Measurements from ENCODE around the gene SCAMP1.

SCAMP1 gene

DNA sequence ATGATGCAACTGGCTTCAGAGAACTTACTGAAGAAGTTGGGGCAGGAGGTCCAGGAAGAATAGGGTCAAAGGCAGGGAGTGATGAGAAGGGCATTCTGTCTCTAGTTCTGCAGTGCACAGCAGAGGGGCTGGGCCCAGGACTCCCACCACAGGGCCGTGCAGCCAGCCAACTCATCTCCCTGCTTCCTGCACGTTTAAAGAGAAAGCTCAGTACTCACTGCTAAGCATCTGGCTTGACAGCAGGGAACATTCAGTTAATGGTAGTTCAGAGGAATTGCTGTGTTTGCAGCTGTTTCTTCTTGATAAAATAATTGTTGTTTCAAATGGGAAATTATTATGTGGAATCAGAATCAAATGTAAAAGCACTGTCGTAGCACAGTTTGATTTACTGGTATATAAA lies 25.6 kb upstream of the SCAMP1 start:
- ChIA-PET CTCF (interaction anchor here (0.6 to 1.0 kb wide), 2 partner anchors 13 to 20 kb away, joined by 6 read pairs; no protein-coding TSS in a partner anchor), POLR2A (interaction anchor here (0.7 kb wide), 1 partner anchor 25 kb away, joined by 3 read pairs; no protein-coding TSS in a partner anchor)
- Histone ChIP-seq H3K9me3 (ENCODE audit: control insufficient read depth, insufficient read depth, low read depth, low read length) (no peaks in the 10 kb centered on the region), H3K36me3 (ENCODE audit: control insufficient read depth in 2 of 2, insufficient read depth in 1 of 2, low read length in 2 of 2) (no peaks in the 10 kb centered on the region), H3K27ac (ENCODE audit: extremely low read depth, low read depth, low read length) (no peak overlapping the region), H3K4me3 (ENCODE audit: low read depth, low read length) (no peak overlapping the region), H3K4me1 (ENCODE audit: control insufficient read depth, insufficient read depth, low read length) (no peaks in the 10 kb centered on the region)
- no peak for TF ChIP-seq EGR2 (tag by site-specific recombination; IDR thresholded peaks at IDR 0.05; ENCODE audit: low read depth)

DNA sequence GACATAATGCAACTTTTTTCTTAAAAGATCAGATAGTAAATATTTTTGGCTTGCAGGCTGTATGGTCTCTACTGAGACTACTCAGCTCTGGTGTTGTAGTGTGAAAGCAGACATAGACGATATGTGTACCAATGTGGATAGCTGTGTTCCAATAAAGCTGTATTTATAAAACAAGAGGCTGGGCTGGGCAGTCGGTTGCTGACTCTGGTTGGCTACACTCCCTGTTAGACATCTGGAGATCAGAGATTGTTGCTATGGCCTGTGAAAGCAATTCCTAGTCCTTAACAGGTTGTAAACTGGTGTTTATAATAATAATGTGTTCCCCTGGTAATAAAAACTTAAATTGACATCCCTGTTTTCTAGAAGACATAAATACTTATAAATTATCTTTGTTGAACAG lies 24.4 kb upstream of the SCAMP1 start:
- H3K4me3 ChIP-seq (ENCODE audit: low read depth, low read length): no peak overlapping the region
- ChIA-PET POLR2A (no interaction called here), CTCF (interaction anchor here (0.6 to 0.8 kb wide), 2 partner anchors 489 to 567 kb away, joined by 3 read pairs; no protein-coding TSS in a partner anchor)
- no peak overlapping the region for H3K27ac ChIP-seq (ENCODE audit: extremely low read depth, low read depth, low read length)
- TF ChIP-seq, protein P1, sequence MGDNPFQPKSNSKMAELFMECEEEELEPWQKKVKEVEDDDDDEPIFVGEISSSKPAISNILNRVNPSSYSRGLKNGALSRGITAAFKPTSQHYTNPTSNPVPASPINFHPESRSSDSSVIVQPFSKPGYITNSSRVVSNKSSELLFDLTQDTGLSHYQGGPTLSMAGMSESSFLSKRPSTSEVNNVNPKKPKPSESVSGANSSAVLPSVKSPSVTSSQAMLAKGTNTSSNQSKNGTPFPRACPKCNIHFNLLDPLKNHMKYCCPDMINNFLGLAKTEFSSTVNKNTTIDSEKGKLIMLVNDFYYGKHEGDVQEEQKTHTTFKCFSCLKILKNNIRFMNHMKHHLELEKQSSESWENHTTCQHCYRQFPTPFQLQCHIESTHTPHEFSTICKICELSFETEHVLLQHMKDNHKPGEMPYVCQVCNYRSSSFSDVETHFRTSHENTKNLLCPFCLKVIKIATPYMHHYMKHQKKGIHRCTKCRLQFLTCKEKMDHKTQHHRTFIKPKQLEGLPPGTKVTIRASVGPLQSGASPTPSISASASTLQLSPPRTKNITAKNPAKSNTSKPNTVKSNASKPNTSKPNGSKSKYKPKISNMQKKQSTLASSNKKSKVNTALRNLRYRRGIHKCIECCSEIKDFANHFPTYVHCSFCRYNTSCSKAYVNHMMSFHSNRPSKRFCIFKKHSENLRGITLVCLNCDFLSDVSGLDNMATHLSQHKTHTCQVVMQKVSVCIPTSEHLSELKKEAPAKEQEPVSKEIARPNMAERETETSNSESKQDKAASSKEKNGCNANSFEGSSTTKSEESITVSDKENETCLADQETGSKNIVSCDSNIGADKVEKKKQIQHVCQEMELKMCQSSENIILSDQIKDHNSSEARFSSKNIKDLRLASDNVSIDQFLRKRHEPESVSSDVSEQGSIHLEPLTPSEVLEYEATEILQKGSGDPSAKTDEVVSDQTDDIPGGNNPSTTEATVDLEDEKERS (tag by site-specific recombination; IDR thresholded peaks at IDR 0.05): no peak
- TF ChIP-seq ZNF426 (tag by site-specific recombination; IDR thresholded peaks at IDR 0.05): no peak
- H3K4me1 ChIP-seq (ENCODE audit: control insufficient read depth, insufficient read depth, low read length): no peaks in the 10 kb centered on the region
- H3K36me3 ChIP-seq (ENCODE audit: control insufficient read depth in 2 of 2, insufficient read depth in 1 of 2, low read length in 2 of 2): no peaks in the 10 kb centered on the region
- H3K9me3 ChIP-seq (ENCODE audit: control insufficient read depth, insufficient read depth, low read depth, low read length): no peaks in the 10 kb centered on the region

DNA sequence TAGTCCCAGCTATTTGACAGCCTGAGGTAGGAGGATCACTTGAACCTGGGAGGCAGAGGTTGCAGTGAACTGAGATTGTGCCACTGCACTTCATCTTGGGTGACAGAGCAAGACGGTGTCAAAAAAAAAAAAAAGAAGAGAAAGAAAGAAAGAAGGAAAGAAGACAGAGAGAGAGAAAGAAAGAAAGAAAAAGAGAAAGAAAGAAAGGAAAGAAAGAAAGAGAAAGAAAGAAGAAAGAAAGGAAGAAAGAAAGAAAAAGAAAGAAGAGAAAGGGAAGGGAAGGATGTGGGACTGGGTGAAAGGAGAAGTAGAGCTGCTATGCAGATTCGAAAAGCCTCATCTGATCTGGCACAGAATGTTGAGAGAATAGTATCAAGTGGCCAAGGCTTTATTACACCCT lies 23.7 kb upstream of the SCAMP1 start:
- H3K4me1 ChIP-seq (ENCODE audit: control insufficient read depth, insufficient read depth, low read length): no peaks in the 10 kb centered on the region
- TF ChIP-seq PRDM1 (tag by site-specific recombination; IDR thresholded peaks at IDR 0.05) (peak; percentile 76), ZFP3 (tag by site-specific recombination; IDR thresholded peaks at IDR 0.05; ENCODE audit: low read depth) (no peak), ZNF114 (tag by site-specific recombination; IDR thresholded peaks at IDR 0.05) (no peak), SCRT2 (tag by site-specific recombination; IDR thresholded peaks at IDR 0.05) (no peak), ZNF223 (tag by site-specific recombination; IDR thresholded peaks at IDR 0.05) (no peak), SCRT1 (tag by site-specific recombination; IDR thresholded peaks at IDR 0.05; ENCODE audit: borderline replicate concordance) (no peak), ZNF391 (tag by site-specific recombination; IDR thresholded peaks at IDR 0.05; ENCODE audit: borderline replicate concordance, low read depth) (no peak), ZEB2 (tag by site-specific recombination; IDR thresholded peaks at IDR 0.05) (no peak), ZNF366 (tag by site-specific recombination; conservative IDR thresholded peaks at IDR 0.05) (peak; percentile 48; the same call in 1 of the 2 replicates), ZNF548 (tag by site-specific recombination; IDR thresholded peaks at IDR 0.05) (no peak)
- H3K36me3 ChIP-seq (ENCODE audit: control insufficient read depth in 2 of 2, insufficient read depth in 1 of 2, low read length in 2 of 2): no peaks in the 10 kb centered on the region
- POLR2A ChIA-PET: no interaction called here
- no peak overlapping the region for H3K27ac ChIP-seq (ENCODE audit: extremely low read depth, low read depth, low read length)
- CTCF ChIA-PET: interaction anchor here (0.6 to 1.0 kb wide), 2 partner anchors 201 to 566 kb away, joined by 3 read pairs; no protein-coding TSS in a partner anchor
- H3K4me3 ChIP-seq (ENCODE audit: low read depth, low read length): no peak overlapping the region
- H3K9me3 ChIP-seq (ENCODE audit: control insufficient read depth, insufficient read depth, low read depth, low read length): no peaks in the 10 kb centered on the region

DNA sequence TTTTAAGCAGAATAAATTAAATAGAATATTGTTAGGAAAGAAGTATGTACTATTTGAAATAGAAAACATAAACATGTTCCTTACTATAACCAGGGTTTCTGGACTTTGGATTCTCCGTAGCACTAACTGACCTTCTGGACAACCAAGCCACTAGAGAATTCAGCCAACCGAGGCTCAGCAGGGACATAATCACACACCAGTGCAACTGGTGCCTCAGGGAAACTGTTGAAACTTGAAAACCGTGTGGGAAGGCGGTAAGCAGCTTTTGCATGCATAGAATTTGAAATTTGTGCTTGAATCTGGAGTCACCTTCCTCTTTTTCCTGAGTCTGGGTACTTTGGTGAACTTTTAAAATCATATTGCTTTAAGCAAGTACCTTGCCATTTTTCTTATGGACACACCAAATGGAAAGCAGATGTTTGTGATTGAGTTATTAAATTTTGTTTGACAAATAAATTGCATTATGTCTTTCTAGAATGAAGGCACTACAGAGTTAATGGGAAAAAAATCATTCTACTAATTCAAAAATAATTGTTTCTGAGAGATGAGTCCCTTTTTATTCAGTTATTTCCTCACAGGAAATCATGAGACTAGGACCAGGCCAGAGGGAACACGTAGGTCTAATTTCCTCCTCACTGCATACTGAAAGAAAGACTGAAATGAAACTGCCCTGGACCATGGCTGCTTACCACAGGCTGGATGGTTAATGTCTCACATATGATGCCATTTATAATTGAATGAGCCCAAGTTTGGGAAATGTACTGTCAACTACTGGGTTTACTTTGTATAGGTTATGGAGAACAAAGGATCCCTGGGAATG lies 20.6 kb upstream of the SCAMP1 start:
- Histone ChIP-seq H3K4me1 (ENCODE audit: control insufficient read depth, insufficient read depth, low read length) (no peaks in the 10 kb centered on the region), H3K36me3 (ENCODE audit: control insufficient read depth in 2 of 2, insufficient read depth in 1 of 2, low read length in 2 of 2) (no peaks in the 10 kb centered on the region), H3K27ac (ENCODE audit: extremely low read depth, low read depth, low read length) (no peak overlapping the region), H3K4me3 (ENCODE audit: low read depth, low read length) (no peak overlapping the region), H3K9me3 (ENCODE audit: control insufficient read depth, insufficient read depth, low read depth, low read length) (no peaks in the 10 kb centered on the region)
- ChIA-PET POLR2A (no interaction called here), CTCF (no interaction called here)
- no peak for TF ChIP-seq ZNF138 (tag by site-specific recombination; IDR thresholded peaks at IDR 0.05; ENCODE audit: borderline replicate concordance)
- TF ChIP-seq SP2 (tag by site-specific recombination; IDR thresholded peaks at IDR 0.05): no peak
- TF ChIP-seq, protein P2, sequence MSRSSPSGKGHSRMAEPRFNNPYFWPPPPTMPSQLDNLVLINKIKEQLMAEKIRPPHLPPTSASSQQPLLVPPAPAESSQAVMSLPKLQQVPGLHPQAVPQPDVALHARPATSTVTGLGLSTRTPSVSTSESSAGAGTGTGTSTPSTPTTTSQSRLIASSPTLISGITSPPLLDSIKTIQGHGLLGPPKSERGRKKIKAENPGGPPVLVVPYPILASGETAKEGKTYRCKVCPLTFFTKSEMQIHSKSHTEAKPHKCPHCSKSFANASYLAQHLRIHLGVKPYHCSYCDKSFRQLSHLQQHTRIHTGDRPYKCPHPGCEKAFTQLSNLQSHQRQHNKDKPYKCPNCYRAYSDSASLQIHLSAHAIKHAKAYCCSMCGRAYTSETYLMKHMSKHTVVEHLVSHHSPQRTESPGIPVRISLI (tag by site-specific recombination; IDR thresholded peaks at IDR 0.05): no peak
- no peak for TF ChIP-seq ZNF654 (tag by site-specific recombination; IDR thresholded peaks at IDR 0.05; ENCODE audit: low read depth)
- TF ChIP-seq, protein P3, sequence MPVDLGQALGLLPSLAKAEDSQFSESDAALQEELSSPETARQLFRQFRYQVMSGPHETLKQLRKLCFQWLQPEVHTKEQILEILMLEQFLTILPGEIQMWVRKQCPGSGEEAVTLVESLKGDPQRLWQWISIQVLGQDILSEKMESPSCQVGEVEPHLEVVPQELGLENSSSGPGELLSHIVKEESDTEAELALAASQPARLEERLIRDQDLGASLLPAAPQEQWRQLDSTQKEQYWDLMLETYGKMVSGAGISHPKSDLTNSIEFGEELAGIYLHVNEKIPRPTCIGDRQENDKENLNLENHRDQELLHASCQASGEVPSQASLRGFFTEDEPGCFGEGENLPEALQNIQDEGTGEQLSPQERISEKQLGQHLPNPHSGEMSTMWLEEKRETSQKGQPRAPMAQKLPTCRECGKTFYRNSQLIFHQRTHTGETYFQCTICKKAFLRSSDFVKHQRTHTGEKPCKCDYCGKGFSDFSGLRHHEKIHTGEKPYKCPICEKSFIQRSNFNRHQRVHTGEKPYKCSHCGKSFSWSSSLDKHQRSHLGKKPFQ (tag by site-specific recombination; IDR thresholded peaks at IDR 0.05): no peak
- TF ChIP-seq, protein P4, sequence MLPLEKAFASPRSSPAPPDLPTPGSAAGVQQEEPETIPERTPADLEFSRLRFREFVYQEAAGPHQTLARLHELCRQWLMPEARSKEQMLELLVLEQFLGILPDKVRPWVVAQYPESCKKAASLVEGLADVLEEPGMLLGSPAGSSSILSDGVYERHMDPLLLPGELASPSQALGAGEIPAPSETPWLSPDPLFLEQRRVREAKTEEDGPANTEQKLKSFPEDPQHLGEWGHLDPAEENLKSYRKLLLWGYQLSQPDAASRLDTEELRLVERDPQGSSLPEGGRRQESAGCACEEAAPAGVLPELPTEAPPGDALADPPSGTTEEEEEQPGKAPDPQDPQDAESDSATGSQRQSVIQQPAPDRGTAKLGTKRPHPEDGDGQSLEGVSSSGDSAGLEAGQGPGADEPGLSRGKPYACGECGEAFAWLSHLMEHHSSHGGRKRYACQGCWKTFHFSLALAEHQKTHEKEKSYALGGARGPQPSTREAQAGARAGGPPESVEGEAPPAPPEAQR (tag by site-specific recombination; IDR thresholded peaks at IDR 0.05): no peak
- TF ChIP-seq ZNF830 (tag by site-specific recombination; IDR thresholded peaks at IDR 0.05; ENCODE audit: low read depth): no peak
